ENCODE results near the gene DPEP2. TPM values are rescaled to one million over a fixed set of nuclear protein-coding genes. Genes with fewer than 3 reads are reported as not detected.
A peak's percentile ranks its signal among the peaks of the same experiment; 100 is the strongest.
"Not testable (repeated sequence)": the region's sequence is repeated elsewhere in the genome, so short reads cannot be mapped to it uniquely, and the experiment has no call there.

Gene DPEP2
- total and polyA plus RNA-seq, 9 donors = 0.52 to 1.4 (median 1.1) TPM

GRCh38 chr16:68030108-68030507 is 30.8 kb upstream of the DPEP2 start:
- peaks cover 36% of the 10 kb centered on the region for H3K36me3 ChIP-seq (ENCODE audit: control insufficient read depth, insufficient read depth, low read length)
- not testable (repeated sequence) for H3K9me3 ChIP-seq (replicated peaks; ENCODE audit: control insufficient read depth, low read depth, low read length); H3K4me1 ChIP-seq (ENCODE audit: control insufficient read depth, insufficient read depth, low read length); H3K27me3 ChIP-seq (ENCODE audit: control insufficient read depth, insufficient read depth, low read length); DNase-seq; H3K27ac ChIP-seq (ENCODE audit: low read length); H3K4me3 ChIP-seq (ENCODE audit: low read length)
- WGBS (ENCODE audit: insufficient coverage) = 83% methylated on average over 5 of the region's 6 CpGs

GRCh38 chr16:68028996-68029395 is 29.7 kb upstream of the DPEP2 start:
- no peak for DNase-seq
- Histone ChIP-seq H3K36me3 (ENCODE audit: control insufficient read depth, insufficient read depth, low read length) (peaks cover 36% of the 10 kb centered on the region), H3K4me1 (ENCODE audit: control insufficient read depth, insufficient read depth, low read length) (peaks cover 3% of the 10 kb centered on the region), H3K4me3 (ENCODE audit: low read length) (no peak overlapping the region), H3K9me3 (replicated peaks; ENCODE audit: control insufficient read depth, low read depth, low read length) (no peaks in the 10 kb centered on the region), H3K27me3 (ENCODE audit: control insufficient read depth, insufficient read depth, low read length) (no peaks in the 10 kb centered on the region), H3K27ac (ENCODE audit: low read length) (no peak overlapping the region)
- WGBS (ENCODE audit: insufficient coverage) = 90% methylated on average over 2 of the region's 3 CpGs

- Histone ChIP-seq H3K27ac (ENCODE audit: low read length) (peak within 1 kb of the TSS; percentile 89), H3K4me1 (ENCODE audit: control insufficient read depth, insufficient read depth, low read length) (peaks cover 20% of the 10 kb centered on the region), H3K9me3 (replicated peaks; ENCODE audit: control insufficient read depth, low read depth, low read length) (no peaks in the 10 kb centered on the region), H3K27me3 (ENCODE audit: control insufficient read depth, insufficient read depth, low read length) (no peaks in the 10 kb centered on the region), H3K36me3 (ENCODE audit: control insufficient read depth, insufficient read depth, low read length) (peaks cover 27% of the 10 kb centered on the region), H3K4me3 (ENCODE audit: low read length) (peak within 1 kb of the TSS; percentile 97)
- WGBS (ENCODE audit: insufficient coverage) = under 1% methylated on average over 84 of the region's 84 CpGs
- peak; percentile 97 for DNase-seq
Measured at GRCh38 chr16:68022728-68023537, 23.6 kb upstream of the DPEP2 start, which contains the start of the genes DDX28 and DUS2. DDX28 (minus strand) TSS chr16:68023232; CDS start chr16:68023202, 30 bp downstream. DUS2 (plus strand) TSS chr16:68023284; CDS start chr16:68038024, 14,740 bp downstream.

GRCh38 chr16:68022278-68022727 is 23.0 kb upstream of the DPEP2 start:
- peak; percentile 11 for DNase-seq
- Histone ChIP-seq H3K9me3 (replicated peaks; ENCODE audit: control insufficient read depth, low read depth, low read length) (no peaks in the 10 kb centered on the region), H3K27me3 (ENCODE audit: control insufficient read depth, insufficient read depth, low read length) (no peaks in the 10 kb centered on the region), H3K4me3 (ENCODE audit: low read length) (peak overlapping the region; percentile 97), H3K4me1 (ENCODE audit: control insufficient read depth, insufficient read depth, low read length) (peaks cover 20% of the 10 kb centered on the region), H3K36me3 (ENCODE audit: control insufficient read depth, insufficient read depth, low read length) (peaks cover 21% of the 10 kb centered on the region), H3K27ac (ENCODE audit: low read length) (peak overlapping the region; percentile 89)
- WGBS (ENCODE audit: insufficient coverage) = 4% methylated on average over 18 of the region's 19 CpGs

GRCh38 chr16:68021490-68021889 is 22.2 kb upstream of the DPEP2 start:
- Histone ChIP-seq H3K4me1 (ENCODE audit: control insufficient read depth, insufficient read depth, low read length) (peaks cover 20% of the 10 kb centered on the region), H3K9me3 (replicated peaks; ENCODE audit: control insufficient read depth, low read depth, low read length) (no peaks in the 10 kb centered on the region), H3K27ac (ENCODE audit: low read length) (no peak overlapping the region), H3K36me3 (ENCODE audit: control insufficient read depth, insufficient read depth, low read length) (peaks cover 20% of the 10 kb centered on the region), H3K27me3 (ENCODE audit: control insufficient read depth, insufficient read depth, low read length) (no peaks in the 10 kb centered on the region), H3K4me3 (ENCODE audit: low read length) (peak overlapping the region; percentile 97)
- DNase-seq = no peak
- WGBS (ENCODE audit: insufficient coverage) = 93% methylated on average over 5 of the region's 10 CpGs

GRCh38 chr16:68019167-68019680 is 19.9 kb upstream of the DPEP2 start:
- Histone ChIP-seq H3K36me3 (ENCODE audit: control insufficient read depth, insufficient read depth, low read length) (peaks cover 11% of the 10 kb centered on the region), H3K9me3 (replicated peaks; ENCODE audit: control insufficient read depth, low read depth, low read length) (no peaks in the 10 kb centered on the region), H3K4me3 (ENCODE audit: low read length) (no peak overlapping the region), H3K27me3 (ENCODE audit: control insufficient read depth, insufficient read depth, low read length) (no peaks in the 10 kb centered on the region), H3K4me1 (ENCODE audit: control insufficient read depth, insufficient read depth, low read length) (peaks cover 20% of the 10 kb centered on the region), H3K27ac (ENCODE audit: low read length) (no peak overlapping the region)
- WGBS (ENCODE audit: insufficient coverage) = 68% methylated on average over 3 of the region's 8 CpGs
- DNase-seq = no peak

- Histone ChIP-seq H3K4me1 (ENCODE audit: control insufficient read depth, insufficient read depth, low read length) (no peaks in the 10 kb centered on the region), H3K27ac (ENCODE audit: low read length) (no peak within 1 kb of the TSS), H3K36me3 (ENCODE audit: control insufficient read depth, insufficient read depth, low read length) (no peaks in the 10 kb centered on the region), H3K4me3 (ENCODE audit: low read length) (no peak within 1 kb of the TSS), H3K27me3 (ENCODE audit: control insufficient read depth, insufficient read depth, low read length) (peaks cover 2% of the 10 kb centered on the region), H3K9me3 (replicated peaks; ENCODE audit: control insufficient read depth, low read depth, low read length) (no peaks in the 10 kb centered on the region)
- 100% methylated on average over 1 of the region's 5 CpGs for WGBS (ENCODE audit: insufficient coverage)
- DNase-seq = no peak
Measured at GRCh38 chr16:68015681-68016080, 16.4 kb upstream of the DPEP2 start, which contains the start of gene DPEP2NB. DPEP2NB (minus strand) TSS chr16:68015911; CDS start chr16:68015770, 141 bp downstream.

GRCh38 chr16:68013440-68013839 is 14.2 kb upstream of the DPEP2 start:
- WGBS (ENCODE audit: insufficient coverage) = no CpG with 5 or more reads among the region's 1 CpG
- no peaks in the 10 kb centered on the region for H3K9me3 ChIP-seq (replicated peaks; ENCODE audit: control insufficient read depth, low read depth, low read length)
- peaks cover 2% of the 10 kb centered on the region for H3K27me3 ChIP-seq (ENCODE audit: control insufficient read depth, insufficient read depth, low read length)
- peaks cover 3% of the 10 kb centered on the region for H3K4me1 ChIP-seq (ENCODE audit: control insufficient read depth, insufficient read depth, low read length)
- H3K27ac ChIP-seq (ENCODE audit: low read length) = no peak overlapping the region
- DNase-seq = no peak
- H3K4me3 ChIP-seq (ENCODE audit: low read length) = no peak overlapping the region
- no peaks in the 10 kb centered on the region for H3K36me3 ChIP-seq (ENCODE audit: control insufficient read depth, insufficient read depth, low read length)

- H3K4me1 ChIP-seq (ENCODE audit: control insufficient read depth, insufficient read depth, low read length) = not testable (repeated sequence)
Measured at GRCh38 chr16:68009872-68010271, 10.6 kb upstream of the DPEP2 start.

GRCh38 chr16:68009157-68009735 is 10.0 kb upstream of the DPEP2 start:
- no peaks in the 10 kb centered on the region for H3K9me3 ChIP-seq (replicated peaks; ENCODE audit: control insufficient read depth, low read depth, low read length)
- WGBS (ENCODE audit: insufficient coverage) = 44% methylated on average over 7 of the region's 9 CpGs
- peaks cover 2% of the 10 kb centered on the region for H3K27me3 ChIP-seq (ENCODE audit: control insufficient read depth, insufficient read depth, low read length)
- no peak overlapping the region for H3K4me3 ChIP-seq (ENCODE audit: low read length)
- H3K36me3 ChIP-seq (ENCODE audit: control insufficient read depth, insufficient read depth, low read length) = no peaks in the 10 kb centered on the region
- no peak for DNase-seq
- peaks cover 3% of the 10 kb centered on the region for H3K4me1 ChIP-seq (ENCODE audit: control insufficient read depth, insufficient read depth, low read length)
- H3K27ac ChIP-seq (ENCODE audit: low read length) = no peak overlapping the region

More at GRCh38 chr16:68009872-68010271, 10.6 kb upstream of the DPEP2 start:
- not testable (repeated sequence) for DNase-seq; H3K27me3 ChIP-seq (ENCODE audit: control insufficient read depth, insufficient read depth, low read length); H3K27ac ChIP-seq (ENCODE audit: low read length); H3K36me3 ChIP-seq (ENCODE audit: control insufficient read depth, insufficient read depth, low read length); H3K4me3 ChIP-seq (ENCODE audit: low read length); H3K9me3 ChIP-seq (replicated peaks; ENCODE audit: control insufficient read depth, low read depth, low read length)
- WGBS (ENCODE audit: insufficient coverage) = 80% methylated on average over 1 of the region's 4 CpGs

All from muscle of leg (tissue), 11 donors.